Activated CD8-positive, alpha-beta memory T cell treated with anti-CD3 and anti-CD28 coated beads, Interleukin-2, amount 50 U/mL, for 1 hour (primary cell): ENCODE data around the gene NOB1.
"Not testable (repeated sequence)": the region's sequence is repeated elsewhere in the genome, so short reads cannot be mapped to it uniquely, and the experiment has no call there.

Source experiments
- DNase-seq: peaks from one replicate; pipeline ENCODE4 v3.0.0-alpha.2; 2020; ENCODE audit errors: extremely low read depth

The NOB1 gene

DNA sequence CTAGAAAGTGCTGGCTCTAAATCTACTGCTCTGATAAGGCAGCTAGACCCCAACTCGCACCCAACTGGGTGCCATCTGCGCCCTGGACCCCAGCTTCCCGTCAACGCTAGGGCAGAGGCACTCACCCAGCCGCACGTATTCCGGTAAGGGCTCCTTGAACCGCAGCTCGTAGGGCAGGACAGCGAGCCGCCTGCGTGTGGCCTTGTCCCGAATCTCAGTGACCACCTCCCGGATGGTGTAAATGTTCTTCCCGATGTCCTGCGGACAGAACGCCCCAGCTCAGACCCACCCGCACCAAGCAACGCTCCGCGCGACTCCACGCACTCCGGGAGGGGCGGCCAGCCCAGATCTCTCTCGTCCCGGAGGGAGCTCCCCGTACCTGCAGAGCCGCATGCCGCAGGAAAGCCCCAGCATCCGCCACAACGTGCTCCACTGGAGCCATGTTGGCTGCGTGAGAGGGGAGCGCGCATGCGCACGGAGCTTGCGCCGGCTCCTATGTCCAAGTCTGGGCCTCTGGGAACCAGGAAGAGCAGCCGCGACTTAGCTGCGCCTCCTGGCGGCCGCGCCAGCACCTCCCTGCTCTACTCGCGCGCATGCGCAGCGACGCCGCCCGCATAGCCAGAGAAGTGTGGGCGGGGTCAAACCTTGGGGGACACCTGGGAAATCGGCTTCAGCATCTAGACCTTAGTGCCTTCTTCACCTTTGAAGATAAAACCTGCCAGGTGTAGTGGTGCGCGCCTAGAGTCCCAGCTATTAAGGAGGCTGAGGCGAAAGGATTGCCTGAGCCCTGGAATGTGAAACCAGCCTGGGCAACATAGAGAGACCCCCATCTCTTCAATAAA lies at the start of gene NOB1:
TSS of gene NOB1 (minus strand) at position 458 of the 842 bp plus-strand sequence. CDS start at position 442, 16 bp downstream.
- DNase-seq: peak; percentile 87

DNA sequence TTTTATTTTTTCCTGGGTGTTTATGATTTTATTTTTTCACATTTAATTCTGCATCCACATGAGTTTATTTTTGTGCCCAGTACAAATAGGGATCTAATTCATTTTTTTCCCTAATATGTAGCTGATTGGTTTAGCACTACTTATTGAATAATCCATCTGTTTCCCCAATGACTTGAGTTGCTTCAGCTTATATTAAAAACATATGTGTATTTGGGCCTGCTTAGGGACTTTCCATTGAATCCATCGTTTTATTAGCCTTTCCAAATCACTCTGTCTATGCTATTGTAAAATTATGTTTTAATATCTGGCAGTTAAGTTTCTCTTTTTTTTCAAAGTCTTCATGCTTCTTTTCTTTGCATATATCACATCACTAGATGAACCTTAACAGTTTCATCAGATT lies 49.6 kb upstream of the NOB1 start:
- no peak for DNase-seq

DNA sequence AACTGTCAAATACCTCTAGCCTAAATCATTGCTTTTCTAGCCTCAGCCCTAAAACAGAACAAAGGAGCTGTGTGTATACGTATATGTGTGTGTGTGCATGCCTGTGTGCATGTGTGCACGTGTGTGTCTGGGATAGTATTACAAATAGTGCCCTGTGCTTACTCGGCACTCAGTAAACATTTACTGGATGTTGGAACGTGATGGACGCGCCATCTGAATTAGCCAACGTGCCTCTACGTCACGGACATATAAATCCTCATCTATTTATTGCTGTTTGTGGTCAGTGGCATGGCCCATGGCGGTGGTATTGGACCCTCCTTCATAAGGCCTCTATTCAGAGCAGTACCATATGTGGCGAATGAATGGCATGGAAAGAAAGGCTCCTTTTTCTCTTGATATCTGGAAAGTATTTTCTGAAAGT lies 44.9 kb upstream of the NOB1 start:
- DNase-seq: no peak

DNA sequence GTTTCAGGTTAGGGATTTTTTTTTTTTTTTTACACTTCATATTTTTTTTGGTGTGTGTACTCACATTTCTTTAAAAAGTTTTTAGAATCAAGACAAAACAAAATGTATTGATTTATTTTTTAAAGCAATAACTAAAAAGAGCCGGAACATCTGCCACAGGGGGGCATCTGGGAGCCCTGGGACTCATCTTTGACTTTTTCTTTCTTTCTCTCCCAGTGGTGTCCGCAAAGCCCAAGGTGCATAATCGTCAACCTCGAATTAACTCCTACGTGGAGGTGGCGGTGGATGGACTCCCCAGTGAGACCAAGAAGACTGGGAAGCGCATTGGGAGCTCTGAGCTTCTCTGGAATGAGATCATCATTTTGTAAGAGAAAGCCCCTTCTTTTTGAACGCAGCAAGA lies 43.7 kb upstream of the NOB1 start:
- no peak for DNase-seq

DNA sequence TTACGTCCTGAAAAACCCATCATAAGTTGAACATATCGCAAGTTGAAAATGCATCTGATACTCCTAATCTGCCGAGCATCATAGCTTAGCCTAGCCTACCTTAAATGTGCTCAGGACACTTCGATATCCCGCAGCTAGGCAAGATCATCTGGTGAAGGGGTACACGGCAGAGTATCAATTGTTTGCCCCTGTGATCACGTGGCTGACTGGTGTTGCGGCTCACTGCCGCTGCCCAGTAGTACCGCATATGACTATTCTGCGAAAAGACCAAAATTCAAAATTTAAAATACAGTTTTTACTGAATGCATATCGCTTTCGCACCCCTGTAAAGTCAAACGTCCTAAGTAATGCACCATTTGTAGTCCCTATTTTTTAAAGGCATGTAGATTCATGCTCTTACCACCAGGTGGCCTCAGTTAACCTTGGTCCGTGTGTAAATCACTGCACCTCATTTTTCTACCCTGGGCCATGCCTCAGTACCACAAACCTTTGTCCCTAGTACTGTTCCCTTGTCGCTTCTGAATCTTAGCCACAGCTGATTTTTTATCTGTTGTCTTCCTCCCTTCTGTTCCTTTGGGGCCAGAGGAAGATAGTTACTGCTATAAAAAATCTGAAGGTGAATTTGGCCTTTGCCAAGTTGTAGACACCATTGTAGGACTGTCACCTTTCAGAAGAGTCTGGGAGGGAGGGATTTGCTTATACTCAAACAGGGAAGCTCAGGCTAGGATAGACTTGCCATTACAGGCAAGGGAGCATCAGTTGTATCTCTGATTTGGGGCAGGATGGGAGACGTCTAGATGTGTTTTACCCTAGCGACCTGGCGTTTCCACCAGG lies 41.8 kb upstream of the NOB1 start:
- no peak for DNase-seq

DNA sequence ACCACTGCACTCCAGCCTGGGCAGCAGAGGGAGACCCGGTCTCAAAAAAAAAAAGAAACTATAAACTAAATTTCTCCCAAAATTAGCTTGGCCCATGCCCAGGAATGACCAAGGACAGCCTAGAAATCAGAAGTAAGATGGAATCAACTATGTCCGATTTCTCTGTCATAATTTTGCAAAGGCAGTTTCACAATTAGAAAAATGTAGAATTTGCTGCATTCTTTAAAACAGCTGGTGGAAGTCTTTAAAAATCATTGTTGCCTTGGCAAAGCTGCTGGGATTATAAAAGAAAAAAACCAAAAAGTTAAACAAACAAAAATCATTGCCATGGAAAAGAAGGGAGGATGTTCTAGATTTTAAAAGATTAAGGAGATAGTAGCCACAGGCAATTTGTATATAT lies 39.8 kb upstream of the NOB1 start:
- DNase-seq: no peak

DNA sequence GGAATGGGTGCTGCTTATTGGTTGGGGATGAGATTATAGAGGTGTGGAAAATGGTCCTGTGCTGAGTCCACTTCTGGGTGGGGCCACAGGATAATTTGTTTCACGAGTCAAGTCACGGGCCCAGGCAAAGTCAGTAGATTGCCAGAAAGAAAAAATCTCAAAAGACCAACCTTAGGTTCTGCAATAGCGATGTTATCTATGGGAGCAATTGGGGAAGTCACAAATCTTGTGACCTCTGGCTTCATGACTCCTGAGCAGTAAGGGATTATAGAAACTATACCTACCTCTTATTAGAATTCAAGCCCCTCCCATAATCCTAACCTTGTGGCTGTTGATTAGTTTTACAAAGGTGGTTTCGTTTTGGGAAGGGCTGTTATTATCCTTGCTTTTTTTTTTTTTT lies 38.8 kb upstream of the NOB1 start:
- no peak for DNase-seq

DNA sequence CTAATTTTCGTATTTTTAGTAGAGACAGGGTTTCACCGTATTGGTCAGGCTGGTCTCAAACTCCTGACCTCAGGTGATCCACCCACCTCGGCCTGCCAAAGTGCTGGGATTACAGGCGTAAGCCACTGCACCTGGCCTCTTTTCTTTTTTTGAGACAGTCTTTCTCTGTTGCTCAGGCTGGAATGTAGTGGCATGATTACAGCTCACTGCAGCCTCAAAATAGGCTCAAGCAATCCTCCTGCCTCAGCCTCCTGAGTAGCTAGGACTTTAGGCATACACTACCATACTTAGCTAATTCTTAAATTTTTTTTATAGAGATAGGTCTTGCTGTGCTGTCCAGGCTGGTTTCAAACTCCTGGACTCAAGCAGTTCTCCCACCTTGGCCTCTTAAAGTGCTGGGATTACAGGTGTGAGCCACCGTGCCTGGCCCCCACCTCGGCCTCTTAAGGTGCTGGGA lies 36.7 kb upstream of the NOB1 start:
- not testable (repeated sequence) for DNase-seq

DNA sequence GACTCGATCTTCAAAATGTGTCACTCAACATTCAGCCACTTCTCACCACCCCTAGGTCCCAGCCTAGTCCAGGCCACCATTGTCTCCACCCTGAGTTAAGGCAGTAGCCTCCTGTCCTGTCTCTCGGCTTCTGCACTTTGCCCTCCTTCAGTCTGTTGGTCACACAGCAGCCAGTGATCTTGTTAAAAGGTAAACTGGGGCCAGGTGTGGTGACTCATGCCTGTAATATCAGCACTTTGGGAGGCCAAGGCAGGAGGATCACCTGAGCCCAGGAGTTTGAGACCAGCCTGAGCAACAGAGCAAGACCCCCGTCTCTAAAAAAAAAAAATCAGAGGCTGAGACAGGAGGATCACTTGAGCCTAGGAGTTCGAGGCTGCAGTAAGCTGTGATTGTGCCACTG lies 33.2 kb upstream of the NOB1 start:
- DNase-seq: no peak

DNA sequence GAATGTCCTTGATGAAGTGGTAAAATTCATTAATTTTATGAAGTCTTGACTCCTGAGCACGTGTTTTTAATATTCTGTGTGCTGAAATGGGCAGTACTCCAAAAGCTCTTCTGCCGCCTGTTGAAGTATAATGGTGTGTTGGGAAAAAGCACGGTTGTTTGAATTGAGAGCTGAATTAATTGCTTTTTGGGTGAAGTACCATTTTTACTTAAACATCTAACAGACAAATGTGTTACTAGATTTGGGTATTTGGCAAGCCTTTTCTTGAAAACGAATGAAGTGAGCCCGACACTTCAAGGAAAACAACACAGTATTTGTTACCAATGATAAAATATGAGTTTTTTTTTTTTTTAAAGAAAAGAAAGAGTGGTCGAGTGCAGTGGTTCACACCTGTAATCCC lies 29.9 kb upstream of the NOB1 start:
- no peak for DNase-seq

DNA sequence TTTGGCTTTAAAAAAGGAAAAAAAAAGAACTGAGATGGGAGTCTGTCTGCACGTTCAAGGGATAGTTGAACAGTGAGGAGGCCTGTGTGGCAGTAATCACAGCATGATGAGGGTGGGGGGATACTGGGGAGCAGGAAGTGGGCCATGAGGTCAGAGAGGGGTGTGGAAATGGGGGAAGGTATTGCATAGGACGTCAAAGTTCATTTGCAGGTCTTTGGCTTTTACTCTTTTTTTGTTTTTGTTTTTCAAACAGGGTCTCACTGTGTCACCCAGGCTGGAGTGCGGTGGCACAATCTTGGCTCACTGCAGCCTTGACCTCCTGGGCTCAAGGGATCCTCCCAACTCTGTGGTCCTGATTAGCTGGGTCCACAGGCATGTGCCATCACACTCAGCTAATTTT lies 26.4 kb upstream of the NOB1 start:
- no peak for DNase-seq

DNA sequence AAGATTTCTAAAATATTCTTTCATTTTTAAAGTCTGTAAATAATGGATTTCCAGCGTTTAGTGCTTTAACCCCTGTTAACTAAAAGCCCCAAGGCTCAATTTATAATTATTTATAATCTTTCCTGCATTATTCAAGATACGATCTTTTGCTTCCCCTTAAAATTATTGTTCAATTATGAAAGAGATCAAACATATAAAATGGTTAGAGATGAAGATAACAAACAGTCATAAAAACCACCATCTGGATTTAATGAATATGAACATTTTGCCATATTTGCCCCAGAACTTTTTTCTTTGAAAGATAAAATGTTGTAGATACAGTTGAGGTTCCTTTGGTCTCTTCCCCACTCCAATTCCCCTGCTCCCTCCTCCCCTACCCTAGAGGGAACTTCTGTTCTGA lies 25.0 kb upstream of the NOB1 start:
- DNase-seq: no peak

DNA sequence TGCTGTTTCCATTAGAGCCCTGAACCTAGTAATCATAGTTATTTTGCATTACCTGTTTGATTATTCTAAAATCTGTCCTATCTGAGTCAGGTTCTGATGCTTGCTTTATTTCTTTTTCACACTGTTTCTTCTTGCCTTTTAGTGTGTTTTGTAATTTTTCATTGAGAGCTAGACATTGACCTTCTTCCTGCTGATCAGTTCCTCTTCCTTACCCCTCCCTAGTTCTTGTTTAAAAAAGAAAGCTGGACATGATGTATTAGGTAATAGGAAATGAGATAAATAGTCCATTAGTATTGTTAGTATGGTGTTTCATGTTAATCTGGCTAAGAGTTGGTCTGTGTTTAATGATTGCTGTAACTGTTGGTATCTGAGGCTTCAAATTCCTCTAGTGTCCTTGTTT lies 20.8 kb upstream of the NOB1 start:
- no peak for DNase-seq

DNA sequence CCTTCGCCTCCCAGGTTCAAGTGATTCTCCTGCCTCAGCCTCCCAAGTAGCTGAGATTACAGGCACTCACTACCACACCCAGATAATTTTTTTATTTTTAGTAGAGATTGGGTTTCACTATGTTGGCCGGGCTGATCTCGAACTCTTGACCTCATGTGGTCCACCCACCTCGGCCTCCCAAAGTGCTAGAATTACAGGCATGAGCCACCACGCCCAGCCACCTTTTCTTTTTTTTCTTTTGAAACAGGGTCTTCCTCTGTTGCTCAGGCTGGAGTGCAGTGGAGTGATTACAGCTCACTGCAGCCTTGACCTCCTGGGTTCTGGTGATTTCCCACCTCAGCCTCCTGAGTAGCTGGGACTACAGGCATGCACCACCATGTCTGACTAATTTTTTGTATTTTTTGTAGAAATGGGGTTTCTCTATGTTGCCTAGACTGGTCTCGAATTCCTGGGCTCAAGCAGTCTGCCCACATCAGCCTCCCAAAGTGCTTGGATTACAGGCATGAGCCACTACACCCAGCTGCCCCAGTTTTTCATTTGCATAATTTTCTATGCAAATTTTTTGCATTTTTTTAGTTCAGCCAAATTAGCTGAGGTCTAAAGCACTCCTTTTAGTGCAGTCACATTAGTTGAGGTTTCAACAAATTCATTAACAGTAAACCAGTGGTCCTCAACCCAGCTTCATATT lies 18.7 kb upstream of the NOB1 start:
- DNase-seq: no peak

DNA sequence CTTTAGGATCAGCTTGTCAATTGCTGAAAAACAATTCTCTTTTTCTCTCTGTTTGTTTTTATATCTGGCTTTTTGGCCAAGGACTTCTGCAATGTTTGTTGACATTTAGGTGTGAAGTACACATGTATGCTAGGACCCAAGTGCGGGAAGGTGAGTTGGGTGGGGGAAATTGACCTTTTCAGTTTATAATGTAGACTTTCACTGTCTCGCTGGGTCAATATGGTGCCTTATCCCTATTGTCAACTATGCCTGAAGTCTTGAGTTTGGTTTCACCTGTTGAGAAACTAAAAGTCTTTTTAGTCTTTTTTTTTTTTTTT lies 16.9 kb upstream of the NOB1 start:
- no peak for DNase-seq

DNA sequence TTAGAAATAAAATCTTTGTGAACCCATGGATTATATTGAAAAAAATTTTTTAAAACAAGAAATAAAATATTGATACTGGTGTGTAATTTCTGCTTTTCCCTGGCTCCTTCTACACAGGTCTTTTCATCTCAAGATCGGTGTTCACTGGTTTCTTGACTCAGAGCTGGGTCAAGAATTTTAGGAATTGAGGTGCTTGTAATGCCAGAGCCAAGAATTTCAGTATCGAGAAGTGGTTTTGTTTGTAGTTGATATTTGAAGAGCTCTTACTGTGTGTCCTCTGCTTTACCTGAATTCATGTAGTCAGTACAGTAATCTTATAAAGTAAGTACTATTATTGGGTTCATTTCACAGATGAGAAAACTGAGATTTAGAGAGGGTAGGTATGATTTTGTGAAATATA lies 14.7 kb upstream of the NOB1 start:
- no peak for DNase-seq

DNA sequence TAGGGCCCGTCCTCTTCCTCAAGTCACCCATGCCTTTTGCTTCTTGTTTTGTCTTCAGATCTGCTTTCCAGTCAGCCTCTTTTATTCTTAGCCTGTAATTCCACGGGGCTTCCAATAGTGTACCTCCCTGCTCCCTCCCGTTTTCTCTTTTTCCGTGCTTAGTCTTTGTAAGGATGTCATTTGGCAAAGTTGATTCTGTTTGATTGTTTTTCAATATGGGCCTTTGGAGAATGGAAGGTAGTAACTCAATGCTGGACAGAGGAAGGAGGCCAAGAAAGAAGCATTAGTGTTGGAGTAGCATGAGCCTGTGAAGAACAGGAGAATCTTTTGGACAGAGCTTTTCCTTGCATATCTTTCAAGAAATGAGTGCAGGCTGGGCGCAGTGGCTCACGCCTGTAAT lies 13.9 kb upstream of the NOB1 start:
- DNase-seq: no peak

DNA sequence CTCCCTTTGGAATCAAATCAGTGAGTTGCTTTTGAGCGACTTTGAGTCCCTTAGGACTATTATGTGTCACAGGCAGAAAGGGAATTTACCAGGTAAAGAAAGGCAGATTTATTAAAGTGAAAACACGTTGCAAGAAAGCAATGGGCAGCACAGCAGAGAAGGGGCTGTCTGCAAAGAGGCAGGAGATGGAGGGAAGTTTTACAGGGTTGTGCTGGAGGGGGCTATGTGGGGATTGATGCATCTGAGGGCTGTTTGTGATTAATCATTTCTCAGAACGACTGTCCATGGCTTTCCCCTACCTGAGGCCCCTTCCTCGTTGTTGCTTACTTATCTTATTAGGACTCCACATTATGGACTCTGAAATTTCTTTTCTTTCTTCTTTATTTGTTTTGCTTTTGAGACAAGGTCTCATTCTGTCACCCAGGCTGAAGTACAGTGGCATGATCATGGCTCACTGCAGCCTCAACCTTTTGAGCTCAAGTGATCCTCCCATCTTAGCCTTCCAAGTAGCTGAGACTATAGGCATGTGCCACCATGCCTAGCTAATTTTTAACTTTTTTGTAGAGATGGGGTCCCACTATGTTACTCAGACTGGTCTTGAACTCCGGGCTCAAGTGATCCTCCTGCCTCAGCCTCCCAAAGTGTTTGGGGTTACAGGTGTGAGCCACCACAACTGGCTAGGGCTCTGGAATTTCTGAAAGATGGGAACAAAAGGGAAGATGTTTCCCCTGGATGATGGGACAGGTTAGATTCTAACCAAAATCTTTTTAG lies 12.9 kb upstream of the NOB1 start:
- no peak for DNase-seq

DNA sequence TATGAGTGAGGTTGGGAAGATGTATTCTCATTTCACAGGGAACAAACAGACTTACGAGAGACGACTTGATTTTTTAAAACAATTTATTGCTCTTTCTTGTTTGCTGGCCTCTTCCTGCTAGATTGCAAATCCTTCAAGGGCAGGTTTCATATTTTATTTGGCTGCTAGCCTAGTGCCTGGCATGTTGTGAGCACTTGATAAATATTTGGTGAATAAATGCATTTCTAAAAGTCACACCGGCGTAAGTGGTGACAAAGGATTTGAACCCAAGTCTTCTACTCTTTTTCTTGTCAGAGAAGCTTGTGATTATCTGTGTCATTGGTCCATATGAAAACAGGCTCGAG lies 8.8 kb upstream of the NOB1 start:
- DNase-seq: no peak

DNA sequence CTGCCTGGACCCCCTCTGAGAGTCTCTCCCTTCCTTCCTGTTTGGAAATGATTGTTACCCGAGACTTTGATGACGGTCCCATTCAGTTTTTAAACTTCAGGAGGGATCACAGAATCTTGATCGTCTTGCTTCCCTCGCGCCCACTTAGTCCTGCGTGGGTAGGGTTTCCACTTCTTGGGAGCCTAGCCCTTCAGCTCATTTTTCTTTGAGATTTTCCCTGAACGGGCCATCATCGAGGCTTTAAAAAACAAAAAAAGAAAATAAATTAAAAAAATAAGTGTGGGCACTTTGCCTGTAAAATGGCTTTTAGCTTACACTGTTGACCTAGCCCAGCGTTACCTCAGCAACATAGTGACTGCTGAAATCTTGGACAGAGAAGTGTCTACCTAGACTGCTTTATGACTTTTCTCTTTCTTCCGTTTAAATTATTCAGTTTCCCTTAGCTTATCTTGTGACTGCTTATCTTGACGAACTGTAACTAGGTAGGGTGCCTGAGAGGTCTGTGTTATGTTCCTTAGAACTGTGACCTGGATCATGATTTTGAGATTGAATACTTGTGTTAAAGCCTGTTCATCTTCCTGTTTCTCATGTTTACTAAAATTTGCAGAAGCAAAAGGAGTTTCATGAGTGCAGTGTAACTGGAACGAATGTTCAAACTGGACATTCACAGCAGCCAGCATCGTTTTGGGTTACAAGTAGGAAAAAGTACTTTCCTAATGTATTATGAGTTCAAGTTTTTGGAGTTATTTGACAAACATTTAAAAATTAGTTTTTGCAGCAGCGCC lies 8.3 kb upstream of the NOB1 start:
- DNase-seq: no peak
